ENCODE results near the gene NAA20.
"Not testable (repeated sequence)": the region's sequence is repeated elsewhere in the genome, so short reads cannot be mapped to it uniquely, and the experiment has no call there.

NAA20 gene

GRCh38 chr20:19992996-19993908, 23.9 kb upstream of the NAA20 start:
- no peak for DNase-seq

GRCh38 chr20:19993958-19994669, 23.0 kb upstream of the NAA20 start:
- no peak for DNase-seq

GRCh38 chr20:19995220-19995863, 21.8 kb upstream of the NAA20 start:
- DNase-seq: no peak

- DNase-seq: no peak
Observed at GRCh38 chr20:19996222-19996621, 20.9 kb upstream of the NAA20 start.

GRCh38 chr20:19996917-19997316, 20.2 kb upstream of the NAA20 start:
- no peak for DNase-seq

- no peak for DNase-seq
Observed at GRCh38 chr20:19998990-19999705, 18.0 kb upstream of the NAA20 start.

- no peak for DNase-seq
Observed at GRCh38 chr20:20000211-20000968, 16.8 kb upstream of the NAA20 start.

GRCh38 chr20:20002101-20002998, 14.8 kb upstream of the NAA20 start:
- DNase-seq: no peak

GRCh38 chr20:20003031-20003954, 13.9 kb upstream of the NAA20 start:
- DNase-seq: no peak

- DNase-seq: not testable (repeated sequence)
Observed at GRCh38 chr20:20003955-20004322, 13.2 kb upstream of the NAA20 start.

GRCh38 chr20:20005342-20005741, 11.8 kb upstream of the NAA20 start:
- DNase-seq: no peak

GRCh38 chr20:20009784-20010253, 7.3 kb upstream of the NAA20 start:
- no peak for DNase-seq

GRCh38 chr20:20010639-20011500, 6.3 kb upstream of the NAA20 start:
- no peak for DNase-seq

GRCh38 chr20:20012541-20012940, 4.6 kb upstream of the NAA20 start:
- no peak for DNase-seq

GRCh38 chr20:20014659-20015058, 2.5 kb upstream of the NAA20 start:
- no peak for DNase-seq

- no peak for DNase-seq
Observed at GRCh38 chr20:20017844-20018185, 653 bp downstream of the NAA20 start.

GRCh38 chr20:20018366-20018765, 1.2 kb downstream of the NAA20 start:
- no peak for DNase-seq

- no peak for DNase-seq
Observed at GRCh38 chr20:20019123-20019522, 2.0 kb downstream of the NAA20 start.

GRCh38 chr20:20020908-20021307, 3.7 kb downstream of the NAA20 start:
- DNase-seq: no peak
